H1 (cell line): ENCODE results near the gene MSH5. TPM values are rescaled to one million over a fixed set of nuclear protein-coding genes. Genes with fewer than 3 reads are reported as not detected.
A peak's percentile ranks its signal among the peaks of the same experiment; 100 is the strongest.

ENCODE experiments used
- CTCF ChIA-PET: fragments of 300-600 bp; sonication (Branson Sonifier 250); formaldehyde crosslinking; loops from one replicate; lab custom pipeline; 2021; ENCODE audit not compliant: partially characterized antibody; lab: Charles Lee
- POLR2A ChIA-PET: fragments of 300-600 bp; sonication (Branson Sonifier 250); formaldehyde crosslinking; loops from one replicate; lab custom pipeline; 2021; ENCODE audit warnings: inconsistent platforms; ENCODE audit not compliant: partially characterized antibody; lab: Charles Lee
- DNase-seq, 2 experiments: peaks; one replicate each; pipeline versions ENCODE4 v3.0.0 to v3.0.0-alpha.2; 2010 to 2022; ENCODE audit warnings: low spot score in 2 of 2, low read depth in 1 of 2, mixed read lengths in 1 of 2
- FAIRE-seq: peaks from 2 replicates; lab custom pipeline; 2011; peaks lifted over from hg19 to GRCh38; lab: Jason Lieb, UNC
- H2AFZ ChIP-seq: 2 replicates; pipeline ENCODE4 v1.8.1; 2012; ENCODE audit warnings: low read length, inconsistent platforms
- H2AK5ac ChIP-seq: 2 replicates; pipeline ENCODE4 v1.6.1; 2013; ENCODE audit warnings: low read depth, low read length
- H2BK120ac ChIP-seq: replicated peaks from 2 replicates; pipeline ENCODE3; 2013; ENCODE audit warnings: low read depth, low read length, inconsistent platforms
- H2BK12ac ChIP-seq: 2 replicates; pipeline ENCODE4 v1.6.1; 2013; ENCODE audit warnings: low read depth, low read length
- H2BK15ac ChIP-seq: 2 replicates; pipeline ENCODE4 v1.6.1; 2013; ENCODE audit warnings: low read length
- H2BK20ac ChIP-seq: 2 replicates; pipeline ENCODE4 v1.6.1; 2013; ENCODE audit warnings: low read length
- H2BK5ac ChIP-seq: 2 replicates; pipeline ENCODE4 v1.6.1; 2013; ENCODE audit warnings: low read depth, low read length
- H3K14ac ChIP-seq: 2 replicates; pipeline ENCODE4 v1.6.1; 2013; ENCODE audit warnings: inconsistent platforms; ENCODE audit not compliant: insufficient read length
- H3K18ac ChIP-seq: 2 replicates; pipeline ENCODE4 v1.6.1; 2013; ENCODE audit warnings: low read length; ENCODE audit errors: extremely low read depth
- H3K23ac ChIP-seq: 2 replicates; pipeline ENCODE4 v1.6.1; 2013; ENCODE audit warnings: inconsistent platforms; ENCODE audit not compliant: insufficient read length
- H3K23me2 ChIP-seq: 2 replicates; pipeline ENCODE4 v1.6.1; 2013; ENCODE audit warnings: low read depth, low read length
- H3K27ac ChIP-seq: 2 replicates; pipeline ENCODE4 v1.6.1; 2011; ENCODE audit warnings: low read depth, low read length, inconsistent platforms
- H3K27me3 ChIP-seq, 4 experiments: replicated peaks in 1 of 4; 1 replicate in 1 of 4; 2 replicates in 3 of 4; pipeline versions ENCODE4 v1.6.1 to v1.8.1; 2011 to 2013; ENCODE audit warnings: low read length in 3 of 4, mild to moderate bottlenecking in 3 of 4, inconsistent platforms in 2 of 4, mixed read lengths in 2 of 4, moderate library complexity in 1 of 4; ENCODE audit not compliant: control insufficient read depth in 3 of 4, insufficient read depth in 3 of 4; ENCODE audit errors: extremely low read depth in 1 of 4
- H3K36me3 ChIP-seq, 4 experiments: 2 replicates each; pipeline versions ENCODE4 v1.6.1 to v1.8.1; 2011 to 2013; ENCODE audit warnings: mild to moderate bottlenecking in 4 of 4, low read length in 3 of 4, moderate library complexity in 2 of 4, control low read depth in 1 of 4, inconsistent platforms in 1 of 4; ENCODE audit not compliant: insufficient read depth in 4 of 4, control insufficient read depth in 2 of 4
- H3K4ac ChIP-seq: replicated peaks from 2 replicates; pipeline ENCODE3; 2013; ENCODE audit warnings: low read length, low read depth, mixed read lengths, inconsistent platforms; ENCODE audit not compliant: insufficient read length
- H3K4me1 ChIP-seq, 4 experiments: replicated peaks in 1 of 4; 1 replicate in 1 of 4; 2 replicates in 3 of 4; pipeline versions ENCODE4 v1.6.1 to v1.8.1; 2011 to 2013; ENCODE audit warnings: low read length in 3 of 4, inconsistent platforms in 2 of 4, mixed read lengths in 1 of 4; ENCODE audit not compliant: insufficient read depth in 4 of 4, control insufficient read depth in 3 of 4
- H3K4me2 ChIP-seq, 2 experiments: 2 replicates each; pipeline versions ENCODE4 v1.6.1 to v1.8.1; 2011 to 2013; ENCODE audit warnings: low read depth in 2 of 2, low read length in 2 of 2, control low read depth in 1 of 2, inconsistent platforms in 1 of 2, mild to moderate bottlenecking in 1 of 2; ENCODE audit not compliant: insufficient read depth in 1 of 2
- H3K4me3 ChIP-seq, 4 experiments: fragments of 200-600, 300-600 bp in 1 of 4; sonication (generic), shearing (Covaris generic), sonication (Bioruptor Twin) in 1 of 4; 2 replicates each; pipeline versions ENCODE4 v1.5.1 to v1.8.1; 2011 to 2016; ENCODE audit warnings: low read length in 4 of 4, low read depth in 3 of 4, control low read depth in 2 of 4, inconsistent platforms in 2 of 4, mild to moderate bottlenecking in 2 of 4, mixed read lengths in 1 of 4, moderate library complexity in 1 of 4; ENCODE audit not compliant: insufficient read depth in 2 of 4; ENCODE audit errors: extremely low read depth in 1 of 4
- H3K56ac ChIP-seq: replicated peaks from 2 replicates; pipeline ENCODE3; 2013; ENCODE audit warnings: low read depth, mild to moderate bottlenecking, mixed read lengths, low read length, inconsistent platforms; ENCODE audit not compliant: insufficient read length
- H3K79me1 ChIP-seq: 2 replicates; pipeline ENCODE4 v1.6.1; 2013; ENCODE audit warnings: low read depth, low read length, control low read depth
- H3K79me2 ChIP-seq, 2 experiments: 2 replicates each; pipeline versions ENCODE4 v1.6.1 to v1.8.1; 2012 to 2013; ENCODE audit warnings: low read length in 2 of 2, mild to moderate bottlenecking in 2 of 2, inconsistent platforms in 1 of 2; ENCODE audit not compliant: insufficient read depth in 2 of 2, control insufficient read depth in 1 of 2
- H3K9ac ChIP-seq, 4 experiments: replicated peaks in 1 of 4; 1 replicate in 1 of 4; 2 replicates in 3 of 4; pipeline versions ENCODE4 v1.6.1 to v1.8.1; 2011 to 2013; ENCODE audit warnings: low read depth in 3 of 4, low read length in 3 of 4, control low read depth in 2 of 4, mild to moderate bottlenecking in 2 of 4, moderate library complexity in 2 of 4, inconsistent platforms in 1 of 4; ENCODE audit errors: extremely low read depth in 1 of 4
- H3K9me3 ChIP-seq, 2 experiments: 2 replicates each; pipeline versions ENCODE4 v1.6.1 to v1.8.1; 2012 to 2013; ENCODE audit warnings: mild to moderate bottlenecking in 2 of 2, moderate library complexity in 2 of 2, control low read depth in 1 of 2, inconsistent platforms in 1 of 2, low read depth in 1 of 2, low read length in 1 of 2, mixed read lengths in 1 of 2; ENCODE audit not compliant: insufficient read depth in 2 of 2
- H4K20me1 ChIP-seq, 2 experiments: replicated peaks in 1 of 2; 2 replicates each; pipeline versions ENCODE3 to v1.8.1; 2011 to 2013; ENCODE audit warnings: inconsistent platforms in 2 of 2, low read length in 2 of 2, mild to moderate bottlenecking in 1 of 2; ENCODE audit not compliant: insufficient read depth in 2 of 2, control insufficient read depth in 1 of 2
- H4K5ac ChIP-seq: 2 replicates; pipeline ENCODE4 v1.6.1; 2013; ENCODE audit warnings: low read length, low read depth, mixed read lengths, inconsistent platforms; ENCODE audit not compliant: insufficient read length
- H4K8ac ChIP-seq: 2 replicates; pipeline ENCODE4 v1.8.0; 2013; ENCODE audit warnings: mild to moderate bottlenecking, moderate library complexity, low read length, inconsistent platforms; ENCODE audit not compliant: insufficient read depth; ENCODE audit errors: extremely low read depth
- H4K91ac ChIP-seq: replicated peaks from 2 replicates; pipeline ENCODE3; 2013; ENCODE audit warnings: low read length, mixed read lengths, inconsistent platforms; ENCODE audit not compliant: insufficient read length
- ATF2 ChIP-seq: IDR thresholded peaks from 2 replicates; pipeline ENCODE4 v1.6.1; 2012; ENCODE audit warnings: low read length, inconsistent platforms
- BCL11A ChIP-seq, 2 experiments: IDR thresholded peaks; one replicate each; pipeline ENCODE4 v1.6.1; 2011; ENCODE audit warnings: low read depth in 2 of 2, low read length in 2 of 2, mild to moderate bottlenecking in 2 of 2
- CBX8 ChIP-seq: fragments of 300-800, 300-1000 bp; sonication (generic); IDR thresholded peaks from 2 replicates; pipeline ENCODE4 v1.7.1; 2016; ENCODE audit warnings: low read depth, low read length, borderline replicate concordance
- CHD2 ChIP-seq: IDR thresholded peaks from 2 replicates; pipeline ENCODE4 v1.6.1; 2012; ENCODE audit warnings: low read length, improper control_type of control experiment
- GABPA ChIP-seq: IDR thresholded peaks from 2 replicates; pipeline ENCODE4 v1.6.1; 2011; ENCODE audit warnings: mild to moderate bottlenecking, low read length, moderate library complexity, borderline replicate concordance; ENCODE audit not compliant: insufficient read depth
- GTF2F1 ChIP-seq: IDR thresholded peaks from 2 replicates; pipeline ENCODE4 v1.6.1; 2012; ENCODE audit warnings: low read depth, low read length, improper control_type of control experiment, borderline replicate concordance
- HDAC2 ChIP-seq, 2 experiments: fragments of 300-600 bp in 1 of 2; sonication (generic) in 1 of 2; IDR thresholded peaks; 2 replicates each; pipeline ENCODE4 v1.6.1; 2011 to 2012; ENCODE audit warnings: low read depth in 2 of 2, low read length in 2 of 2, mild to moderate bottlenecking in 2 of 2, moderate library complexity in 2 of 2, borderline replicate concordance in 1 of 2, inconsistent platforms in 1 of 2
- HDAC6 ChIP-seq: IDR thresholded peaks from one replicate; pipeline ENCODE4 v1.7.1; 2012; ENCODE audit warnings: low read depth, mild to moderate bottlenecking, inconsistent platforms, low read length, moderate library complexity
- MAFK ChIP-seq: IDR thresholded peaks from 2 replicates; pipeline ENCODE4 v1.6.1; 2012; ENCODE audit warnings: low read depth, mild to moderate bottlenecking, improper control_type of control experiment, low read length
- SP1 ChIP-seq: IDR thresholded peaks from 2 replicates; pipeline ENCODE4 v1.6.1; 2011; ENCODE audit warnings: low read depth, low read length
- SUZ12 ChIP-seq: fragments of 200-600 bp; sonication (generic); IDR thresholded peaks from 2 replicates; pipeline ENCODE4 v1.6.1; 2012; ENCODE audit warnings: mild to moderate bottlenecking, inconsistent platforms, low read length, moderate library complexity, mixed read lengths
- TAF1 ChIP-seq: IDR thresholded peaks from 2 replicates; pipeline ENCODE4 v1.6.1; 2011; ENCODE audit warnings: mild to moderate bottlenecking, low read depth, low read length
- WGBS, 2 experiments: shearing (Covaris generic) in 1 of 2; methylation state at CpG; one replicate each; pipeline versions ENCODE4 v1.1.6 to v1.1.7; 2013 to 2015; ENCODE audit warnings: low lambda C conversion rate in 2 of 2, mixed read lengths in 2 of 2, inconsistent platforms in 1 of 2, low coverage in 1 of 2, missing lambda C conversion rate in 1 of 2; ENCODE audit not compliant: insufficient replicate concordance in 2 of 2, insufficient coverage in 1 of 2, insufficient read length in 1 of 2; ENCODE audit errors: extremely low coverage in 1 of 2, missing lambda C conversion rate in 1 of 2; 5-methylcytosine and 5-hydroxymethylcytosine counted together
- polyA plus RNA-seq, 7 experiments: library from polyadenylated mRNA; depleted of rRNA in 3 of 7; stranded (reverse) in 5 of 7; unstranded in 2 of 7; fragments of >200 nt in 5 of 7; fragments of 200-250 nt in 2 of 7; gene quantifications; 1 replicate in 5 of 7; 2 replicates in 1 of 7; 4 replicates in 1 of 7; pipeline versions ENCODE4 v1.2.1 to v1.2.3, GENCODE V29; 2011 to 2013; ENCODE audit warnings: missing spikeins in 2 of 7, mixed read lengths in 2 of 7
- total RNA-seq: library from RNA; stranded (reverse); fragmentation: NEBNext Ultra II Directional; extraction: Animal tissue kit (Norgen Biotek cat#: 25700); gene quantifications from 2 replicates; pipeline ENCODE4 v1.2.1, GENCODE V29; 2021

Gene MSH5
- total and polyA plus RNA-seq, 2 of the 8 experiments (the other 6 are each of a cell fraction or from before 2014, with no cell fraction given), result 25.3 to 26.5 TPM

- no peak overlapping the region for H2BK20ac ChIP-seq
- peaks cover 11 to 18% (median 12%) of the 10 kb centered on the region in 4 experiments for H3K4me1 ChIP-seq
- no peak overlapping the region for H2AFZ ChIP-seq
- DNase-seq (no peak), FAIRE-seq (no peak)
- no peak overlapping the region for H4K91ac ChIP-seq
- H3K4ac ChIP-seq, result no peak overlapping the region
- H3K79me1 ChIP-seq, result no peaks in the 10 kb centered on the region
- H4K8ac ChIP-seq, result peak overlapping the region; percentile 23; the same call in 1 of the 2 replicates
- H2BK15ac ChIP-seq, result no peak overlapping the region
- ChIA-PET POLR2A (interaction anchor here (0.6 to 3.4 kb wide), 13 partner anchors 8 to 164 kb away, joined by 3 to 22 read pairs (median 4); partner anchors contain the start of genes ABHD16A, BAG6, DDAH2 and GPANK1), CTCF (interaction anchor here (0.8 to 5.7 kb wide), 11 partner anchors 12 to 128 kb away, joined by 3 to 39 read pairs (median 4); partner anchors contain the start of genes DDAH2 and LSM2)
- no peak overlapping the region for H2BK120ac ChIP-seq
- H2AK5ac ChIP-seq, result no peak overlapping the region
- no peak overlapping the region for H3K18ac ChIP-seq
- H3K23me2 ChIP-seq, result peaks cover 3% of the 10 kb centered on the region; the same call in 1 of the 2 replicates
- no peak overlapping the region for H3K27ac ChIP-seq
- no peak overlapping the region for H3K9ac ChIP-seq
- no peaks in the 10 kb centered on the region for H3K36me3 ChIP-seq
- H2BK5ac ChIP-seq, result no peak overlapping the region
- H4K5ac ChIP-seq, result no peak overlapping the region
- no peaks in the 10 kb centered on the region for H3K79me2 ChIP-seq
- no peak overlapping the region for H3K4me2 ChIP-seq
- no peak overlapping the region for H3K14ac ChIP-seq
- WGBS, 2 experiments, result 87% methylated on average over 8 of the region's 8 CpGs; no CpG with 5 or more reads in 1 of the 2 experiments
- H4K20me1 ChIP-seq, result no peaks in the 10 kb centered on the region
- H2BK12ac ChIP-seq, result peak overlapping the region; percentile 75; the same call in 1 of the 2 replicates
- no peaks in the 10 kb centered on the region for H3K9me3 ChIP-seq
- no peak overlapping the region for H3K23ac ChIP-seq
- H3K27me3 ChIP-seq, result no peaks in the 10 kb centered on the region; a peak in 1 of 7 replicates
- H3K56ac ChIP-seq, result no peak overlapping the region
- H3K4me3 ChIP-seq, result no peak overlapping the region
- TF ChIP-seq TAF1, result no peak
- no peak for TF ChIP-seq SUZ12
- TF ChIP-seq SP1, result no peak
- no peak for TF ChIP-seq BCL11A (IDR thresholded peaks at IDR 0.05; ENCODE audit: low read depth in 2 of 2, low read length in 2 of 2)
- TF ChIP-seq MAFK, result no peak
- TF ChIP-seq CBX8, result no peak
- no peak for TF ChIP-seq ATF2
- TF ChIP-seq CHD2, result no peak
- TF ChIP-seq GABPA, result no peak
- no peak for TF ChIP-seq GTF2F1
- TF ChIP-seq HDAC2 (IDR thresholded peaks at IDR 0.05; ENCODE audit: borderline replicate concordance in 1 of 2, low read depth in 2 of 2, low read length in 2 of 2), result no peak
- TF ChIP-seq HDAC6, result no peak
Measured at GRCh38 chr6:31711233-31711632, 28.6 kb upstream of the MSH5 start.
